Loucy (cell line): Measurements from ENCODE around the gene SDS.

Experiments
- H2AFZ ChIP-seq: fragments of 200-600 bp; sonication (generic); 2 replicates; pipeline ENCODE4 v1.6.0; 2016; ENCODE audit warnings: antibody characterized with exemption, mild to moderate bottlenecking, low read length, moderate library complexity
- H3F3A ChIP-seq: fragments of 200-600 bp; 2 replicates; pipeline ENCODE4 v1.6.0; 2016; ENCODE audit warnings: antibody characterized with exemption, low read depth, mild to moderate bottlenecking
- H3K27me3 ChIP-seq: fragments of 200-600 bp; sonication (generic); 2 replicates; pipeline ENCODE4 v1.6.1; 2014; ENCODE audit warnings: low read length, mild to moderate bottlenecking; ENCODE audit not compliant: insufficient read depth, poor library complexity, severe bottlenecking
- H3K36me3 ChIP-seq: fragments of 200-600 bp; sonication (generic); 2 replicates; pipeline ENCODE4 v1.6.1; 2016; ENCODE audit warnings: low read length; ENCODE audit not compliant: insufficient read depth
- H3K4me1 ChIP-seq: fragments of 200-600 bp; sonication (generic); 2 replicates; pipeline ENCODE4 v1.5.1; 2014; ENCODE audit warnings: low read length, mild to moderate bottlenecking; ENCODE audit not compliant: insufficient read depth, poor library complexity, severe bottlenecking
- H3K4me2 ChIP-seq: fragments of 200-600 bp; sonication (generic); 2 replicates; pipeline ENCODE4 v1.6.0; 2014; ENCODE audit warnings: antibody characterized with exemption, low read length, low read depth, mild to moderate bottlenecking; ENCODE audit not compliant: poor library complexity, severe bottlenecking
- H3K4me3 ChIP-seq: fragments of 200-600 bp; sonication (generic); 2 replicates; pipeline ENCODE4 v1.5.1; 2014; ENCODE audit warnings: low read length, mild to moderate bottlenecking, mixed read lengths; ENCODE audit not compliant: poor library complexity, severe bottlenecking
- H3K79me2 ChIP-seq: fragments of 200-600 bp; sonication (generic); 2 replicates; pipeline ENCODE4 v1.6.1; 2014; ENCODE audit warnings: low read length; ENCODE audit not compliant: insufficient read depth
- H3K9ac ChIP-seq: fragments of 200-600 bp; sonication (generic); 2 replicates; pipeline ENCODE4 v1.6.0; 2014; ENCODE audit warnings: mild to moderate bottlenecking, low read depth, low read length, moderate library complexity; ENCODE audit not compliant: poor library complexity, severe bottlenecking
- H3K9me2 ChIP-seq: fragments of 200-600 bp; sonication (generic); replicated peaks from 2 replicates; pipeline ENCODE4 v1.6.1; 2016; ENCODE audit warnings: low read depth, low read length, mixed read lengths
- H3K9me3 ChIP-seq: fragments of 200-600 bp; sonication (generic); 2 replicates; pipeline ENCODE4 v1.6.1; 2014; ENCODE audit warnings: mild to moderate bottlenecking, antibody characterized with exemption, low read length, low read depth; ENCODE audit not compliant: insufficient read depth
- H4K20me1 ChIP-seq: fragments of 200-600 bp; sonication (generic); 2 replicates; pipeline ENCODE4 v1.6.0; 2014; ENCODE audit warnings: antibody characterized with exemption, low read length, mild to moderate bottlenecking; ENCODE audit not compliant: insufficient read depth, poor library complexity, severe bottlenecking
- EZH2phosphoT487 ChIP-seq: fragments of 200-600 bp; IDR thresholded peaks from 2 replicates; pipeline ENCODE4 v1.6.1; 2018; ENCODE audit warnings: antibody characterized with exemption, mild to moderate bottlenecking, moderate library complexity, borderline replicate concordance
- TF ChIP-seq, protein P1 (sequence below): fragments of 200-600 bp; sonication (generic); conservative IDR thresholded peaks from 2 replicates; pipeline ENCODE4 v1.5.1; 2014; ENCODE audit warnings: mild to moderate bottlenecking, antibody characterized with exemption, low read length

Gene SDS

DNA sequence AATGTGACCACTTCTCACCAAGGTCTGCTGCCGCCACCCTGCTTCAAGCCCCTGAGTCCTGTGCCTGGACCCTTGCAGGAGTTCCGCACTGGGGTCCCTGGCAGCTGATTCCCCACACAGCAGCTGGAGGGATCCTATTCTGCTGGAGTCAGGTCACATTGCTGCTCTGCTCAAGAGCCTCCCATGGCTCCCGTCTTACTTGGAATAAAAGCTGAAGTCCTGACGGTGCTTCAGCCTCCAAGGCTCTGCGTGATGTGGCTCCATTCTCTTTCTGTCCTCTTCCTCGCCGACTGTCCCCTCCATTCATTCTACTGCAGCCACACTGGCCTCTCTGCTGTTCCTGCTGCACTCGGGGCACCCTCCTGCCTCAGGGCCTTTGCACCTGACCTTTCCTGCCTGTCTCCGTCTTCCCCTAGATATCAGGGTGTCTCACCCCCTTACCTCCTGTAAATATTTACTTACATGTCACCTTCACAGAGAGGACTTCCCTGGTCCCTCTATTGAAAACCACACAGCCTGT lies 10.9 kb upstream of the SDS start:
- Histone ChIP-seq H3K4me2 (no peak overlapping the region), H3K9me3 (no peaks in the 10 kb centered on the region), H3K9ac (no peak overlapping the region), H2AFZ (no peak overlapping the region), H3K27me3 (no peaks in the 10 kb centered on the region), H4K20me1 (no peaks in the 10 kb centered on the region), H3F3A (no peaks in the 10 kb centered on the region), H3K4me3 (no peak overlapping the region), H3K36me3 (no peaks in the 10 kb centered on the region), H3K4me1 (no peaks in the 10 kb centered on the region), H3K79me2 (no peaks in the 10 kb centered on the region), H3K9me2 (no peaks in the 10 kb centered on the region)
- TF ChIP-seq, protein P1, sequence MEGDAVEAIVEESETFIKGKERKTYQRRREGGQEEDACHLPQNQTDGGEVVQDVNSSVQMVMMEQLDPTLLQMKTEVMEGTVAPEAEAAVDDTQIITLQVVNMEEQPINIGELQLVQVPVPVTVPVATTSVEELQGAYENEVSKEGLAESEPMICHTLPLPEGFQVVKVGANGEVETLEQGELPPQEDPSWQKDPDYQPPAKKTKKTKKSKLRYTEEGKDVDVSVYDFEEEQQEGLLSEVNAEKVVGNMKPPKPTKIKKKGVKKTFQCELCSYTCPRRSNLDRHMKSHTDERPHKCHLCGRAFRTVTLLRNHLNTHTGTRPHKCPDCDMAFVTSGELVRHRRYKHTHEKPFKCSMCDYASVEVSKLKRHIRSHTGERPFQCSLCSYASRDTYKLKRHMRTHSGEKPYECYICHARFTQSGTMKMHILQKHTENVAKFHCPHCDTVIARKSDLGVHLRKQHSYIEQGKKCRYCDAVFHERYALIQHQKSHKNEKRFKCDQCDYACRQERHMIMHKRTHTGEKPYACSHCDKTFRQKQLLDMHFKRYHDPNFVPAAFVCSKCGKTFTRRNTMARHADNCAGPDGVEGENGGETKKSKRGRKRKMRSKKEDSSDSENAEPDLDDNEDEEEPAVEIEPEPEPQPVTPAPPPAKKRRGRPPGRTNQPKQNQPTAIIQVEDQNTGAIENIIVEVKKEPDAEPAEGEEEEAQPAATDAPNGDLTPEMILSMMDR, result no peak
- TF ChIP-seq EZH2phosphoT487, result no peak

DNA sequence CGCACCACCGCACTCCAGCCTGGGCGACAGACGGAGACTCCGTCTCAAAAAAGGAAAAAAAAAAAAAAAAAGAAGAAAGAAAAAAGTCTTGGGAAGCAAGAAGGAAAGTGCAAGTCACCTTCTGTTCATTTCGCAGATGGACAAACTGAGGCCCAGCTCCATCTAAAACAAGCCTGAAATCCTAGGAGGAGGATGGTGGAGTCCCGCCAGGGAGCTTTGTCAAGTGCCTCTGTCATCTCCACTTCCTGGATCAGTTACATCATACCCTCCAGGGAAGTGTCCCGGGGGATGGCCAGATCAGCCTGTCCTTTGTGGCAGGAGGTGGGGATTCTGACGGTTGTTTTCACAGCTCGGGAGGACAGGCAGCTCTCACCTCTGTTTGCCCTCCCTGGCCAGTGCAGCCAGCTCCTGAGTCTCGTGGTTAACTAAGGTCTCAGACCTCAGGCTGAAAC lies 9.8 kb upstream of the SDS start:
- Histone ChIP-seq H3K4me1 (no peaks in the 10 kb centered on the region), H3K36me3 (no peaks in the 10 kb centered on the region), H4K20me1 (no peaks in the 10 kb centered on the region), H2AFZ (no peak overlapping the region), H3F3A (no peaks in the 10 kb centered on the region), H3K4me2 (no peak overlapping the region), H3K9me2 (no peaks in the 10 kb centered on the region), H3K9me3 (no peaks in the 10 kb centered on the region), H3K79me2 (no peaks in the 10 kb centered on the region), H3K4me3 (no peak overlapping the region), H3K9ac (no peak overlapping the region), H3K27me3 (no peaks in the 10 kb centered on the region)
- TF ChIP-seq EZH2phosphoT487, result no peak
- TF ChIP-seq, protein P1, result no peak

DNA sequence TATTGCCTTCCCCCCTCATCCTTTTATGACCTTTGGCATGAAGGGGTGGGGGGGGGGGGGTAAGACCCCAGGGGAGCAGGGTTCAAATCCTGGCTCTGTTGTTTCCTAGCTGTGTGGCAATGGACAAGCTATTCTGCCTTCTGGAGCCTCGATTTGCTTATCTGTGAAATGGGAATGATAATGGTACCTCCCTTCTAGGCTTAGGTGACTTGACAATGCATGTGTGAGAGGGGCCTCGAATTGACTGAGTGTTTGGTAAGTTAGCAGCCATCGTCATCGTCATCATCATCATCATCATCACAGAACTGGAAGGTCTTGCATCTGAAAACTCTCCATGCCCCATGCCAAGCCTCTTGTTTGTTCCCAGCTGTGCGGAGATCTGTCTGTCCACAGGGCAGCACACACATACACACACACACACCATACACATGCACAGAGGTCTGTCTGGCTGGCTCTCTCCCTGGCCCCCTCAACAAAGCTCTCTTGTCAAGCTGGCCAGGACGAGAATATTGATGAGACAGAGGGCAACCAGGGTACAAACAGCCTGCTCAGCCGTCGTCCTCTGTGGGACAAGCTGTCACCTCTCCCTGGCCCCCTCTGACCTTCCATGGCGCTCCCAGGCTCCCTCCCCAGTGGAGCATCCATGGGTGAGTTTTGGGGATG lies 5.9 kb upstream of the SDS start:
- Histone ChIP-seq H3K9me2 (no peaks in the 10 kb centered on the region), H3K9ac (no peak overlapping the region), H3K9me3 (no peaks in the 10 kb centered on the region), H3K79me2 (no peaks in the 10 kb centered on the region), H2AFZ (no peak overlapping the region), H3F3A (no peaks in the 10 kb centered on the region), H4K20me1 (no peaks in the 10 kb centered on the region), H3K4me2 (no peak overlapping the region), H3K27me3 (no peaks in the 10 kb centered on the region), H3K4me3 (no peak overlapping the region), H3K36me3 (no peaks in the 10 kb centered on the region), H3K4me1 (no peaks in the 10 kb centered on the region)
- TF ChIP-seq, protein P1, result no peak
- TF ChIP-seq EZH2phosphoT487, result no peak
